ENCODE results near the gene FZD8. TPM values are rescaled to one million over a fixed set of nuclear protein-coding genes. Genes with fewer than 3 reads are reported as not detected.

FZD8 gene
- polyA plus RNA-seq, 1 donor (not counting 4 experiments of a cell fraction or from before 2014, with no cell fraction given), result 1.5 TPM

GRCh38 chr10:35606430-35606829 lies 35.7 kb downstream of the FZD8 start:
- FAIRE-seq, result no peak
- TF ChIP-seq CTCF (optimal IDR thresholded peaks at IDR 0.05 in 1 of 3, IDR thresholded peaks at IDR 0.05 in 1 of 3, conservative IDR thresholded peaks at IDR 0.05 in 1 of 3; ENCODE audit: extremely low read depth in 1 of 3, insufficient read depth in 2 of 3, low read length in 3 of 3) (no peak), EZH2 (IDR thresholded peaks at IDR 0.05; ENCODE audit: low read length) (no peak)
- no peak overlapping the region for H3K4me2 ChIP-seq (ENCODE audit: control insufficient read depth, extremely low read depth, insufficient read depth, low read depth, low read length)
- dilution Hi-C loops (cut with MboI; ENCODE audit: extremely low pct_ligation_motif_present, low sequenced_read_pairs), result no loop called here
- H3K4me1 ChIP-seq (ENCODE audit: control insufficient read depth, extremely low read depth, insufficient read depth, low read length), result no peaks in the 10 kb centered on the region
- no peaks in the 10 kb centered on the region for H3K36me3 ChIP-seq (ENCODE audit: control insufficient read depth in 2 of 2, extremely low read depth in 1 of 2, insufficient read depth in 2 of 2, low read length in 2 of 2)
- no peak overlapping the region for H3K27ac ChIP-seq (ENCODE audit: control insufficient read depth, insufficient read depth, low read length)
- H3K4me3 ChIP-seq (ENCODE audit: control insufficient read depth in 2 of 3, extremely low read depth in 1 of 3, insufficient read depth in 2 of 3, low read depth in 1 of 3, low read length in 3 of 3), result no peak overlapping the region
- H4K20me1 ChIP-seq (ENCODE audit: control insufficient read depth, extremely low read depth, insufficient read depth, low read length), result no peaks in the 10 kb centered on the region
- no peaks in the 10 kb centered on the region for H3K79me2 ChIP-seq (ENCODE audit: control insufficient read depth, insufficient read depth, low read length)
- peaks cover 31% of the 10 kb centered on the region for H3K27me3 ChIP-seq (ENCODE audit: control insufficient read depth, extremely low read depth, insufficient read depth, low read length)
- H3K9me3 ChIP-seq (ENCODE audit: control insufficient read depth, low read depth, low read length), result no peaks in the 10 kb centered on the region
- H3K9me1 ChIP-seq (ENCODE audit: control insufficient read depth, extremely low read depth, insufficient read depth, low read length), result no peaks in the 10 kb centered on the region
- no peak overlapping the region for H3K9ac ChIP-seq (ENCODE audit: control insufficient read depth, extremely low read depth, insufficient read depth, low read length)
- H2AFZ ChIP-seq (ENCODE audit: control insufficient read depth, low read length), result no peak overlapping the region
- DNase-seq (ENCODE audit: low read depth, low spot score), result no peak

GRCh38 chr10:35605191-35605590 lies 36.9 kb downstream of the FZD8 start, which contains the start of gene GJD4:
GJD4 (plus strand) TSS chr10:35605341; CDS start chr10:35605568, 227 bp downstream.
- no peak within 1 kb of the TSS for H3K27ac ChIP-seq (ENCODE audit: control insufficient read depth, insufficient read depth, low read length)
- no peak within 1 kb of the TSS for H3K4me3 ChIP-seq (ENCODE audit: control insufficient read depth in 2 of 3, extremely low read depth in 1 of 3, insufficient read depth in 2 of 3, low read depth in 1 of 3, low read length in 3 of 3)
- H3K9me3 ChIP-seq (ENCODE audit: control insufficient read depth, low read depth, low read length), result no peaks in the 10 kb centered on the region
- DNase-seq (ENCODE audit: low read depth, low spot score), result no peak
- H3K79me2 ChIP-seq (ENCODE audit: control insufficient read depth, insufficient read depth, low read length), result no peaks in the 10 kb centered on the region
- dilution Hi-C loops (cut with MboI; ENCODE audit: extremely low pct_ligation_motif_present, low sequenced_read_pairs), result no loop called here
- TF ChIP-seq CTCF (optimal IDR thresholded peaks at IDR 0.05 in 1 of 3, IDR thresholded peaks at IDR 0.05 in 1 of 3, conservative IDR thresholded peaks at IDR 0.05 in 1 of 3; ENCODE audit: extremely low read depth in 1 of 3, insufficient read depth in 2 of 3, low read length in 3 of 3) (no peak), EZH2 (IDR thresholded peaks at IDR 0.05; ENCODE audit: low read length) (no peak)
- no peaks in the 10 kb centered on the region for H4K20me1 ChIP-seq (ENCODE audit: control insufficient read depth, extremely low read depth, insufficient read depth, low read length)
- no peaks in the 10 kb centered on the region for H3K4me1 ChIP-seq (ENCODE audit: control insufficient read depth, extremely low read depth, insufficient read depth, low read length)
- H3K27me3 ChIP-seq (ENCODE audit: control insufficient read depth, extremely low read depth, insufficient read depth, low read length), result peaks cover 31% of the 10 kb centered on the region
- H3K9me1 ChIP-seq (ENCODE audit: control insufficient read depth, extremely low read depth, insufficient read depth, low read length), result no peaks in the 10 kb centered on the region
- H3K4me2 ChIP-seq (ENCODE audit: control insufficient read depth, extremely low read depth, insufficient read depth, low read depth, low read length), result no peak within 1 kb of the TSS
- H2AFZ ChIP-seq (ENCODE audit: control insufficient read depth, low read length), result no peak within 1 kb of the TSS
- H3K36me3 ChIP-seq (ENCODE audit: control insufficient read depth in 2 of 2, extremely low read depth in 1 of 2, insufficient read depth in 2 of 2, low read length in 2 of 2), result no peaks in the 10 kb centered on the region
- FAIRE-seq, result no peak
- no peak within 1 kb of the TSS for H3K9ac ChIP-seq (ENCODE audit: control insufficient read depth, extremely low read depth, insufficient read depth, low read length)

Measured in keratinocyte (primary cell).